K562 (cell line): ENCODE results near the gene ZNF672. TPM values are rescaled to one million over a fixed set of nuclear protein-coding genes. Genes with fewer than 3 reads are reported as not detected.

Source experiments
- E2F3 ChIP-seq: fragments of 250-450 bp; sonication (Bioruptor Pico); IDR thresholded peaks from 2 replicates; pipeline ENCODE4 v1.4.0; 2020; ENCODE audit warnings: mild to moderate bottlenecking
- E2F6 ChIP-seq, 2 experiments: IDR thresholded peaks; 2 replicates each; pipeline ENCODE4 v1.6.1; 2011; ENCODE audit warnings: borderline replicate concordance in 1 of 2, control low read depth in 1 of 2, low read depth in 1 of 2, low read length in 1 of 2, mild to moderate bottlenecking in 1 of 2, mixed read lengths in 1 of 2, moderate library complexity in 1 of 2; ENCODE audit not compliant: insufficient read depth in 1 of 2, insufficient read length in 1 of 2, poor library complexity in 1 of 2, severe bottlenecking in 1 of 2; ENCODE audit errors: extremely low read depth in 1 of 2
- HNRNPL ChIP-seq: fragments of 200-400 bp; formaldehyde crosslinking; IDR thresholded peaks from 2 replicates; pipeline ENCODE4 v1.6.1; 2017; ENCODE audit warnings: low read depth, mild to moderate bottlenecking, low read length
- MBD2 ChIP-seq: sonication (generic); IDR thresholded peaks from 2 replicates; pipeline ENCODE4 v1.6.1; 2016; ENCODE audit warnings: low read depth, borderline replicate concordance
- POLR2H ChIP-seq: IDR thresholded peaks from 2 replicates; pipeline ENCODE4 v1.6.1; 2016; ENCODE audit warnings: missing genetic modification characterization, low read depth, mild to moderate bottlenecking, control low read depth, missing compliant biosample characterization, moderate library complexity
- PREB ChIP-seq: sonication (generic); formaldehyde crosslinking; IDR thresholded peaks from 2 replicates; pipeline ENCODE4 v1.8.1; 2023; ENCODE audit warnings: mild to moderate bottlenecking, missing genetic modification reagents
- ZNF398 ChIP-seq: fragments of 250-450 bp; sonication (Bioruptor Pico); IDR thresholded peaks from 2 replicates; pipeline ENCODE4 v1.8.0; 2021; ENCODE audit warnings: moderate library complexity, mild to moderate bottlenecking, inconsistent platforms
- ZNF445 ChIP-seq: fragments of 250-450 bp; sonication (Bioruptor Pico); IDR thresholded peaks from 2 replicates; pipeline ENCODE4 v1.4.0; 2020; ENCODE audit warnings: low read depth, mild to moderate bottlenecking, moderate library complexity
- polyA plus RNA-seq, 8 experiments: library from polyadenylated mRNA; depleted of rRNA in 4 of 8; stranded (reverse) in 5 of 8; unstranded in 3 of 8; fragments of >200 nt; fragmentation: Nextera tagmentation in 2 of 8; fragmentation: Illumina TruSeq in 1 of 8; extraction: Ambion mirVana in 2 of 8; extraction: Trizol in 1 of 8; gene quantifications; 2 replicates each; pipeline versions ENCODE4 v1.2.1 to v1.2.3, GENCODE V29; 2011 to 2014; ENCODE audit warnings: inconsistent platforms in 1 of 8, missing spikeins in 1 of 8
- total RNA-seq, 7 experiments: library from RNA; depleted of rRNA in 6 of 7; stranded (reverse); fragments of >200 nt in 6 of 7; fragmentation: Illumina TruSeq in 2 of 7; extraction: Trizol in 2 of 7; gene quantifications; 2 replicates each; pipeline versions ENCODE4 v1.2.1 to v1.2.3, GENCODE V29; 2011 to 2021; ENCODE audit warnings: low replicate concordance in 1 of 7
- TF ChIP-seq, protein P1 (sequence below): sonication (generic); formaldehyde crosslinking; IDR thresholded peaks from 2 replicates; pipeline ENCODE4 v1.8.0; 2022; ENCODE audit warnings: mild to moderate bottlenecking, low read depth, missing genetic modification reagents
- TF ChIP-seq, protein P2 (sequence below): fragments of 150-350 bp; IDR thresholded peaks from 2 replicates; pipeline ENCODE4 v1.6.1; 2014; ENCODE audit warnings: low read depth, mild to moderate bottlenecking, low read length, borderline replicate concordance

Gene ZNF672
- total and polyA plus RNA-seq, 9 of the 15 experiments (the other 6 are each of a cell fraction or from before 2014, with no cell fraction given), result 1.9 to 57.9 (median 24.1) TPM

DNA sequence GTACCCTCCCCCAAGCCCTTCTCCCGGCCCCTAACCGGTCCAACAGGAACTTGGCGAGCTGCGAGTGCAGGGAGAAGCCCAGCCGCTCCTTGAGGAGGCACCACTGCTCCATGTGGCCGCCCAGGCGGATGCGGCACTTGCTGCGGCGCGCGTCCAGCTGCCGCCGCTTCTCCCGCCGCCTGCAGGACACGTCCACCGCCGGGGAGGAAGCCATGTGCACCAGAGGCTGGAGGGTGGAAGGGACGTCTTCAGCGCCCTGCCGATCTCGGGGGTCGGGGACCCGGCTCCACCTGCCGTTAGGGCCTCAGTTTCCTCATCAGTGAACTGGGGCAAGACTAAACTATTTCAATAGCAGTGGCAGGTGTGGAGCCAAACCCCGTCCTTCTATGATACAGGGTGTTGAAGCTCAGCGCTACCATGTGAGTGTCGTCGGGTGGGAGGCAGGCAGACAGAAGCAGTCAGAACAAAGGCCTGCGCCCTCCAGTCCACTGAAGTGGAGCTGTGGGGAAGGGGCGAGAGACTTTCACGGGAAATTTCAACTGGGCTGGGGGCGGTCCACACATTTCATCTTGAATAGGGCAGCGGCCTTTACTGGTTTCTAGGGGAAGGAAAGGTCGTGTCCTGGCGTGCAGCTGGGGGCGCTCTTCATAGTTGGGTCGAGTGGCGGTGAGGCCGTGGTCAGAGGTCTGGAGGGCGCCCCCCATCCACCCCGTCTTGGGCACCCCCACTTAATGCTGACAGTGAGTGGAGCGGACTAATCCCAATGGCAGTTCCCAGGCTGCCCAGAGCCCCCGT, 20.3 kb downstream of the ZNF672 start (continued):
- TF ChIP-seq HNRNPL, result no peak
- no peak for TF ChIP-seq POLR2H (tag)
- TF ChIP-seq ZNF398 (CRISPR knock-in tag), result no peak
- TF ChIP-seq E2F6 (IDR thresholded peaks at IDR 0.05; ENCODE audit: borderline replicate concordance in 1 of 2, extremely low read depth in 1 of 2, insufficient read depth in 1 of 2, insufficient read length in 1 of 2, low read depth in 1 of 2, low read length in 1 of 2, poor library complexity in 1 of 2, severe bottlenecking in 1 of 2), result peak; percentile 88 to 98
- TF ChIP-seq, protein P1, sequence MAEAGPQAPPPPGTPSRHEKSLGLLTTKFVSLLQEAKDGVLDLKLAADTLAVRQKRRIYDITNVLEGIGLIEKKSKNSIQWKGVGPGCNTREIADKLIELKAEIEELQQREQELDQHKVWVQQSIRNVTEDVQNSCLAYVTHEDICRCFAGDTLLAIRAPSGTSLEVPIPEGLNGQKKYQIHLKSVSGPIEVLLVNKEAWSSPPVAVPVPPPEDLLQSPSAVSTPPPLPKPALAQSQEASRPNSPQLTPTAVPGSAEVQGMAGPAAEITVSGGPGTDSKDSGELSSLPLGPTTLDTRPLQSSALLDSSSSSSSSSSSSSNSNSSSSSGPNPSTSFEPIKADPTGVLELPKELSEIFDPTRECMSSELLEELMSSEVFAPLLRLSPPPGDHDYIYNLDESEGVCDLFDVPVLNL, result peak; percentile 76; the same call in 1 of the 2 replicates
- TF ChIP-seq, protein P2, sequence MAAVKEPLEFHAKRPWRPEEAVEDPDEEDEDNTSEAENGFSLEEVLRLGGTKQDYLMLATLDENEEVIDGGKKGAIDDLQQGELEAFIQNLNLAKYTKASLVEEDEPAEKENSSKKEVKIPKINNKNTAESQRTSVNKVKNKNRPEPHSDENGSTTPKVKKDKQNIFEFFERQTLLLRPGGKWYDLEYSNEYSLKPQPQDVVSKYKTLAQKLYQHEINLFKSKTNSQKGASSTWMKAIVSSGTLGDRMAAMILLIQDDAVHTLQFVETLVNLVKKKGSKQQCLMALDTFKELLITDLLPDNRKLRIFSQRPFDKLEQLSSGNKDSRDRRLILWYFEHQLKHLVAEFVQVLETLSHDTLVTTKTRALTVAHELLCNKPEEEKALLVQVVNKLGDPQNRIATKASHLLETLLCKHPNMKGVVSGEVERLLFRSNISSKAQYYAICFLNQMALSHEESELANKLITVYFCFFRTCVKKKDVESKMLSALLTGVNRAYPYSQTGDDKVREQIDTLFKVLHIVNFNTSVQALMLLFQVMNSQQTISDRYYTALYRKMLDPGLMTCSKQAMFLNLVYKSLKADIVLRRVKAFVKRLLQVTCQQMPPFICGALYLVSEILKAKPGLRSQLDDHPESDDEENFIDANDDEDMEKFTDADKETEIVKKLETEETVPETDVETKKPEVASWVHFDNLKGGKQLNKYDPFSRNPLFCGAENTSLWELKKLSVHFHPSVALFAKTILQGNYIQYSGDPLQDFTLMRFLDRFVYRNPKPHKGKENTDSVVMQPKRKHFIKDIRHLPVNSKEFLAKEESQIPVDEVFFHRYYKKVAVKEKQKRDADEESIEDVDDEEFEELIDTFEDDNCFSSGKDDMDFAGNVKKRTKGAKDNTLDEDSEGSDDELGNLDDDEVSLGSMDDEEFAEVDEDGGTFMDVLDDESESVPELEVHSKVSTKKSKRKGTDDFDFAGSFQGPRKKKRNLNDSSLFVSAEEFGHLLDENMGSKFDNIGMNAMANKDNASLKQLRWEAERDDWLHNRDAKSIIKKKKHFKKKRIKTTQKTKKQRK, result no peak
- peak; percentile 71; the same call in 1 of the 2 replicates for TF ChIP-seq E2F3 (CRISPR knock-in tag)
- TF ChIP-seq ZNF445, result no peak
- no peak for TF ChIP-seq MBD2
- TF ChIP-seq PREB (CRISPR knock-in tag), result no peak
